Colonic mucosa (tissue), 4 donors: ENCODE data around the gene HIVEP3. TPM values are rescaled to one million over a fixed set of nuclear protein-coding genes. Genes with fewer than 3 reads are reported as not detected.

ENCODE experiments used
- DNase-seq: peaks from one replicate; pipeline ENCODE4 v3.0.0-alpha.2; 2020
- H3K27ac ChIP-seq: fragments of 200-600 bp; one replicate; pipeline ENCODE4 v1.8.0; 2021
- H3K27me3 ChIP-seq: fragments of 200-600 bp; one replicate; pipeline ENCODE4 v1.8.0; 2021
- H3K36me3 ChIP-seq: fragments of 200-600 bp; one replicate; pipeline ENCODE4 v1.8.0; 2021
- H3K4me1 ChIP-seq: fragments of 200-600 bp; one replicate; pipeline ENCODE4 v1.8.0; 2021; ENCODE audit warnings: mild to moderate bottlenecking
- H3K4me3 ChIP-seq: fragments of 200-600 bp; one replicate; pipeline ENCODE4 v1.8.0; 2021
- H3K9ac ChIP-seq, 2 donors: one replicate each; pipeline ENCODE4 v1.7.0; 2013; ENCODE audit warnings: control low read depth in 2 of 2, low read depth in 2 of 2, low read length in 2 of 2
- H3K9me3 ChIP-seq: fragments of 200-600 bp; one replicate; pipeline ENCODE4 v1.8.0; 2021
- intact Hi-C: fragments of 100-400 bp; cut with DNase I; formaldehyde crosslinking; loops from one replicate; pipeline ENCODE4 v1.14.1; 2022
- total RNA-seq, 2 donors: library from RNA; stranded (reverse); fragmentation: NEBNext Ultra II Directional in 1 of 2; extraction: Animal tissue kit (Norgen Biotek cat#: 25700) in 1 of 2; gene quantifications; one replicate each; pipeline ENCODE4 v1.2.1, GENCODE V29; 2021
- TF ChIP-seq, protein P1 (sequence below): fragments of 200-600 bp; IDR thresholded peaks from one replicate; pipeline ENCODE4 v1.8.0; 2022; ENCODE audit warnings: antibody characterized with exemption, mild to moderate bottlenecking
- donor health status: healthy.
- donor health status: DM: no; HTN: no; CAD: no.
- donor health status: DM: no; HTN: no; CAD: no.

Gene HIVEP3
- total RNA-seq, 2 donors from 2014 or later, result 1.9 to 3.3 TPM

DNA sequence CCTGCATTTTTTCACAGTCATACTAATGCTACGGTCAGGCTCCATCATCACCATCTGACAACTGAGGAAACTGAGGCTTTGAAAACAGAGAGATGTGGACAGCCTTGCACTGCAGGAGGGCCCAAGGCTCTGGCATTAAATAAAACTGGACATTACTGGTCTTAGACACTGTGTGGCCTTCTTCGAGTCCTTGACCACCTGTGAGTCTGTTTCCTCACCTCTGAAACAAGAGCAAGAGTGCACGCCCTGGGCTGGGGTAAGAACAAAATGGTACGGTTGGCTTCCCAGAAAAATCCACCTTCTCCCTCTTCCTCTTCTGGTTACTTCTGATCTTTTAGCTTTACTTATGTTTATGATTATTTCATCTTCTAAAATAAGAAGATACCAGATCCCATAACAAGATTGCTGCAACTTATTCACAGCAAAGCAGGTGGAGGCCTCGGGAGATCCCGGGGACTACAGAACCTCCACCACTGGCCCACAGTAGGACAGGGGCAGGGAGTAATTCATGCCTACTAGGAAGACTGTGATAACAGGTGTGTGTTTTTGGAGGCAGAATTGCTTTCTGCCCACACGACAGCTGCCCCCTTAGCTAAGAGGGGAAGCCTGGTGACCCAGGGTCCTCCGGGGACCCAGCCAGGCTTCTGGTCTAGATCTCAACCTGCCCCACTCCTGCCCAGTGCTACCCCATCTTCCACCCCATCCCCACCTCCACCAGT is 277.8 kb downstream of the HIVEP3 start:
- Histone ChIP-seq H3K4me3 (no peak overlapping the region), H3K27ac (no peak overlapping the region), H3K27me3 (no peaks in the 10 kb centered on the region), H3K4me1 (no peaks in the 10 kb centered on the region), H3K9me3 (no peaks in the 10 kb centered on the region), H3K36me3 (no peaks in the 10 kb centered on the region), H3K9ac (no peak overlapping the region)
- TF ChIP-seq, protein P1, sequence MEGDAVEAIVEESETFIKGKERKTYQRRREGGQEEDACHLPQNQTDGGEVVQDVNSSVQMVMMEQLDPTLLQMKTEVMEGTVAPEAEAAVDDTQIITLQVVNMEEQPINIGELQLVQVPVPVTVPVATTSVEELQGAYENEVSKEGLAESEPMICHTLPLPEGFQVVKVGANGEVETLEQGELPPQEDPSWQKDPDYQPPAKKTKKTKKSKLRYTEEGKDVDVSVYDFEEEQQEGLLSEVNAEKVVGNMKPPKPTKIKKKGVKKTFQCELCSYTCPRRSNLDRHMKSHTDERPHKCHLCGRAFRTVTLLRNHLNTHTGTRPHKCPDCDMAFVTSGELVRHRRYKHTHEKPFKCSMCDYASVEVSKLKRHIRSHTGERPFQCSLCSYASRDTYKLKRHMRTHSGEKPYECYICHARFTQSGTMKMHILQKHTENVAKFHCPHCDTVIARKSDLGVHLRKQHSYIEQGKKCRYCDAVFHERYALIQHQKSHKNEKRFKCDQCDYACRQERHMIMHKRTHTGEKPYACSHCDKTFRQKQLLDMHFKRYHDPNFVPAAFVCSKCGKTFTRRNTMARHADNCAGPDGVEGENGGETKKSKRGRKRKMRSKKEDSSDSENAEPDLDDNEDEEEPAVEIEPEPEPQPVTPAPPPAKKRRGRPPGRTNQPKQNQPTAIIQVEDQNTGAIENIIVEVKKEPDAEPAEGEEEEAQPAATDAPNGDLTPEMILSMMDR, result no peak
- intact Hi-C loops, result no loop called here
- DNase-seq, result no peak

DNA sequence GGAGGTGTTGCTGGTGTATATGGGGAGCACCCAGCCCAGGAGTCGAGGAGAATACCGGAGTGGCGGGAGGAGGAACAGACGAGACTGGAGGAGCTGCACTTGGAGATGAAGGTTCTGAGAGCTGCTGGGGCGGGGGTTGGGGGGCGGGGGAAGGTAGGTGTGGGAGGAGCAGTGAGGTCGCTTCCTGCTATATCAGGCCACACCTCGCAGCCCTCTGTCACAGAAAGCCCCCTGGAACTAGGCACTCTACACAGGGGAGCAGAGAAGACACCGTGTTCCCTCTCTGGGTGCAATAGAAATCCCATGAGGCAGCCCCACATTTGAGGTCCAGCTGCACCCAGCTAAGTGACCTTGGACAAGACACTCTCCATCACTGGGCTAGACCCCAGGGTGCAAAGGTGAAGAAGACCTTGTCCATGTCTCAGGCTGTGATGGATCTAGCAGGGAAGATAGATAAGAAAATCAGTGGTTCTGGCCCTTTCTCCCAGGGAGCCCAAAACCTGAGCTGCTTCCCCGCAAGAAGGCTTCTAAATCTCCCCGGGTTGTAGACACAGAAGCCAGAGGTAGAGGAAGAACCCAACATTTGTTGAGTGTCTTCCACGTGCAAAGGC is 278.5 kb downstream of the HIVEP3 start:
- Histone ChIP-seq H3K36me3 (no peaks in the 10 kb centered on the region), H3K27me3 (no peaks in the 10 kb centered on the region), H3K27ac (no peak overlapping the region), H3K9me3 (no peaks in the 10 kb centered on the region), H3K4me3 (no peak overlapping the region), H3K9ac (no peak overlapping the region), H3K4me1 (no peaks in the 10 kb centered on the region)
- TF ChIP-seq, protein P1, result no peak
- intact Hi-C loops, result no loop called here
- DNase-seq, result no peak

DNA sequence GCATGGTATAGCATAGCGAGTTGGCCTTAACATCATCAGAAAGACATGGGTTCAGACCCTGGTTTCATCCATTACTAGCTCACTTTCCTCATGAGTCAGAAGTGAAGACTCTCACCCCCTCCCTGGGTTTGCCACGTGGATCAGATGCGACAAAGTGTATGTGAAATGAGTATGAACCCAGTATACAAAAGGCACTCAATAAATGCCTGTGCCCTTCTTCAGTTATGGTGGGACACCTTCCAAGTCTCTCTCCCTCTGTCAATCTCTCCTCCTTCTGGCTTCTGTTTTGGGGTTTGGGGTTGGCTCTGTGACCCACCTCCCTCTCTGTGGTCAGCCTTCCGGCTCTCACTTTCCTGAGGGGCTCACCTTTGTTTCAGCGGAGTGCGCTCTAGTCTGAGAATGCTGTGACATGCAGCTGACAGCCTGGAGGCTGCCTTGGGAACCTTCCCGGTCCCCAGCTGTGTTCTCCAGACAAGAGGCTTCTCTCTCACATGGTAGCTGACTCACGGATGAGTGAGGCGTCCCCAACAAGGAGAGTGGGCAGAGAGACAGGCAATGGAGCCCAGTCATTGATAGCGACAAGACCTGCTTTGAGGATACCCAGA is 279.3 kb downstream of the HIVEP3 start:
- Histone ChIP-seq H3K4me3 (no peak overlapping the region), H3K36me3 (no peaks in the 10 kb centered on the region), H3K9me3 (no peaks in the 10 kb centered on the region), H3K9ac (no peak overlapping the region), H3K27ac (no peak overlapping the region), H3K27me3 (no peaks in the 10 kb centered on the region), H3K4me1 (no peaks in the 10 kb centered on the region)
- DNase-seq, result no peak
- intact Hi-C loops, result no loop called here
- TF ChIP-seq, protein P1, result no peak

DNA sequence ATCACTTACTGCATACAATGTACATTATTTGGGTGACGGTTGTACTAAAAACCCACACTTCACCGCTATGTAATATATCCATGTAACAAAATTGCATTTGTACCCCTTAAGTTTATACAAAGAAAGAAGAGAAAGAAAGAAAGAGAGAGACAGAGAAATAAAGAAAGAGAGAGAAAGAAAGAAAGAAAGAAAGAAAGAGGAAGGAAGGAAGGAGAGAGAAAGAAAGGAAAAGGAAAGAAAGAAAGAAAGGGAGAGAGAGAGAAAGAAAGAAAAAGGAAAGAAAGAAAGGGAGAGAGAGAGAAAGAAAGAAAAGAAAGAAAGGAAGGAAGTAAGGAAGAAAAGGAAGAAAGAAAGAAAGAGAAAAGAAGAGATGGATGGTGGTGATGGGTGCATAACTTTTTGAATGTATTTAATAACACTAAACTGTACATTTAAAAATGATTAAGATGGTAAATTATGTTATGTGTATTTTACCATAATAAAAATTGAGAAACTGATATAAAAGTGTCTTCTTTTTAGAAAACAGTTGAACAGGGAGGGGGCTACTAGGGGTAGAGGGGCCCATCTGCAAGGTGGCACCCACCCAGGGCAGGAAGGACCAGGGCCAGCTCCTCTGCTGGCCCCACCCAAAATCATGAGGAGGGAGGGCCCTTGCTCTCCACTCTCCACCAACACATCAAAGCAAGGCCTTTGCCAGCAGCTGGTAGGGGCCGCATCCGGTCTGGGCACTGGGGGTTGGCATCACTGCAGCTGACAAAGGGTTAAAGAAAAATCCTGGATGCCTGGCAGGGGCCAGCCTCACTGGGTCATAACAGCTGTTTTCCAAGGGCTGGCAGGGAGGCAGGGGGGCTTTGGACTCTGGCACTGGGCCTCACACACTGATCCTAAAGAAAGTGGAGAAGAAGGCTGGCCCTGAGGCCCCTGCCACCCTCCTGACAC is 280.4 kb downstream of the HIVEP3 start:
- no peak for DNase-seq
- intact Hi-C loops, result no loop called here
- no peak overlapping the region for H3K9ac ChIP-seq
- no peaks in the 10 kb centered on the region for H3K36me3 ChIP-seq
- H3K4me1 ChIP-seq, result no peaks in the 10 kb centered on the region
- TF ChIP-seq, protein P1, result no peak
- H3K27me3 ChIP-seq, result no peaks in the 10 kb centered on the region
- H3K9me3 ChIP-seq, result no peaks in the 10 kb centered on the region
- no peak overlapping the region for H3K4me3 ChIP-seq
- no peak overlapping the region for H3K27ac ChIP-seq

DNA sequence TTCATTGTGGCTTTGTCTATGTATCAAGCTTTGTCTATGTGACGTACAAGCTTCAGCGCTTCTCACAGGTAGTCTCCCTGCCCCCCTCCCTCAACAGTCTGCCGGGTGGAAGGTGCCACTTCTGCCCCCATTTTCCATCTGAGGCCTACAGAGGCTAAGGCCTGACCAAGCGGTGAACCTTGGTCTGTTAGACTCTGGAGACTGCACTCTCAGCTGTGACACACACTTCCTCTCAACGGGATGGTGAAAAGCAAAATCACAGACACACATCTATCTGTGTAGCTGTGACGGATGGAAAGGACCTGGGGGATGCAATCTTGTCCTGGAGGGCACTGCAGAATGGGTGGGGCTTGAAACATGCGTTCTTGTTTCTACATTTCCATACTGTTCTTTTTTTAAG is 281.4 kb downstream of the HIVEP3 start:
- Histone ChIP-seq H3K27me3 (no peaks in the 10 kb centered on the region), H3K4me1 (no peaks in the 10 kb centered on the region), H3K36me3 (no peaks in the 10 kb centered on the region), H3K9ac (no peak overlapping the region), H3K27ac (no peak overlapping the region), H3K4me3 (no peak overlapping the region), H3K9me3 (no peaks in the 10 kb centered on the region)
- intact Hi-C loops, result no loop called here
- no peak for DNase-seq
- TF ChIP-seq, protein P1, result no peak
